HepG2 (cell line): ENCODE data around the gene RAD50. TPM values are rescaled to one million over a fixed set of nuclear protein-coding genes. Genes with fewer than 3 reads are reported as not detected.

Source experiments
- CBX5 ChIP-seq: sonication (generic); formaldehyde crosslinking; IDR thresholded peaks from 2 replicates; pipeline ENCODE4 v1.4.0; 2020; ENCODE audit warnings: missing genetic modification reagents, borderline replicate concordance
- FLYWCH1 ChIP-seq: sonication (generic); formaldehyde crosslinking; IDR thresholded peaks from 2 replicates; pipeline ENCODE4 v1.8.1; 2023; ENCODE audit warnings: mild to moderate bottlenecking, missing genetic modification reagents
- IKZF1 ChIP-seq: fragments of 450-650 bp; IDR thresholded peaks from 2 replicates; pipeline ENCODE4 v1.7.1; 2016
- KLF9 ChIP-seq: IDR thresholded peaks from 2 replicates; pipeline ENCODE4 v1.6.1; 2016; ENCODE audit warnings: low read depth
- MYC ChIP-seq: sonication (generic); formaldehyde crosslinking; IDR thresholded peaks from 2 replicates; pipeline ENCODE4 v1.9.0; 2021; ENCODE audit warnings: missing genetic modification reagents, borderline replicate concordance
- NFRKB ChIP-seq: fragments of 450-650 bp; IDR thresholded peaks from 2 replicates; pipeline ENCODE4 v1.6.1; 2017
- PHF20 ChIP-seq: sonication (generic); formaldehyde crosslinking; IDR thresholded peaks from 2 replicates; pipeline ENCODE4 v1.5.0; 2020; ENCODE audit warnings: mild to moderate bottlenecking, missing genetic modification reagents
- SAP130 ChIP-seq: IDR thresholded peaks from 2 replicates; pipeline ENCODE4 v1.6.1; 2016; ENCODE audit warnings: low read depth
- TCF12 ChIP-seq, 2 experiments: fragments of 450-650 bp in 1 of 2; sonication (generic) in 1 of 2; formaldehyde crosslinking in 1 of 2; IDR thresholded peaks; 2 replicates each; pipeline versions ENCODE4 v1.6.1 to v1.8.0; 2017 to 2022; ENCODE audit warnings: antibody characterized with exemption in 1 of 2, mild to moderate bottlenecking in 1 of 2, missing genetic modification reagents in 1 of 2, moderate library complexity in 1 of 2
- ZNF143 ChIP-seq: sonication (generic); formaldehyde crosslinking; IDR thresholded peaks from 2 replicates; pipeline ENCODE4 v1.4.0; 2020; ENCODE audit warnings: missing genetic modification reagents
- ZNF546 ChIP-seq: sonication (generic); formaldehyde crosslinking; conservative IDR thresholded peaks from 2 replicates; pipeline ENCODE4 v1.8.1; 2023; ENCODE audit warnings: mild to moderate bottlenecking, missing genetic modification reagents
- ZNF629 ChIP-seq: sonication (generic); formaldehyde crosslinking; conservative IDR thresholded peaks from 2 replicates; pipeline ENCODE4 v1.5.0; 2020; ENCODE audit warnings: missing genetic modification reagents
- ZSCAN20 ChIP-seq: sonication (generic); formaldehyde crosslinking; IDR thresholded peaks from 2 replicates; pipeline ENCODE4 v1.4.0; 2020; ENCODE audit warnings: missing genetic modification reagents, mild to moderate bottlenecking, borderline replicate concordance
- polyA plus RNA-seq, 8 experiments: library from polyadenylated mRNA; depleted of rRNA in 3 of 8; stranded (reverse) in 7 of 8; unstranded in 1 of 8; fragments of >200 nt; fragmentation: Illumina TruSeq in 4 of 8; extraction: Trizol in 4 of 8; gene quantifications; 2 replicates each; pipeline versions ENCODE4 v1.2.1 to v1.2.3, GENCODE V29; 2011 to 2016; ENCODE audit warnings: low read depth in 4 of 8, missing spikeins in 1 of 8, mixed read lengths in 1 of 8; ENCODE audit not compliant: insufficient read depth in 1 of 8
- total RNA-seq, 5 experiments: library from RNA; depleted of rRNA; stranded (reverse); fragments of >200 nt; fragmentation: Illumina TruSeq; extraction: Trizol; gene quantifications; 2 replicates each; pipeline ENCODE4 v1.2.3, GENCODE V29; 2016; ENCODE audit warnings: low read depth in 1 of 5
- TF ChIP-seq, protein P1 (sequence below): sonication (generic); formaldehyde crosslinking; IDR thresholded peaks from 2 replicates; pipeline ENCODE4 v1.4.0; 2020; ENCODE audit warnings: missing genetic modification reagents, mild to moderate bottlenecking, borderline replicate concordance
- TF ChIP-seq, protein P2 (sequence below): sonication (generic); formaldehyde crosslinking; IDR thresholded peaks from 2 replicates; pipeline ENCODE4 v1.4.0; 2020; ENCODE audit warnings: mild to moderate bottlenecking, low read depth, missing genetic modification reagents
- TF ChIP-seq, protein P3 (sequence below): sonication (generic); formaldehyde crosslinking; IDR thresholded peaks from 2 replicates; pipeline ENCODE4 v1.8.0; 2023; ENCODE audit warnings: mild to moderate bottlenecking, missing genetic modification reagents
- TF ChIP-seq, protein P4 (sequence below): sonication (generic); formaldehyde crosslinking; IDR thresholded peaks from 2 replicates; pipeline ENCODE4 v1.5.1; 2020; ENCODE audit warnings: mild to moderate bottlenecking, moderate library complexity, missing genetic modification reagents
- TF ChIP-seq, protein P5 (sequence below), 2 experiments: sonication (generic) in 1 of 2; formaldehyde crosslinking in 1 of 2; IDR thresholded peaks; 2 replicates each; pipeline versions ENCODE4 v1.4.0 to v1.6.1; 2018 to 2020; ENCODE audit warnings: missing genetic modification reagents in 2 of 2, borderline replicate concordance in 1 of 2, low read depth in 1 of 2, mild to moderate bottlenecking in 1 of 2, missing biosample characterization in 1 of 2
- TF ChIP-seq, protein P6 (sequence below): IDR thresholded peaks from 2 replicates; pipeline ENCODE4 v1.6.1; 2012; ENCODE audit warnings: inconsistent platforms

Gene RAD50
- total and polyA plus RNA-seq, 2 of the 13 experiments (the other 11 are each of a cell fraction or from before 2014, with no cell fraction given), result 19.2 to 23.4 TPM

DNA sequence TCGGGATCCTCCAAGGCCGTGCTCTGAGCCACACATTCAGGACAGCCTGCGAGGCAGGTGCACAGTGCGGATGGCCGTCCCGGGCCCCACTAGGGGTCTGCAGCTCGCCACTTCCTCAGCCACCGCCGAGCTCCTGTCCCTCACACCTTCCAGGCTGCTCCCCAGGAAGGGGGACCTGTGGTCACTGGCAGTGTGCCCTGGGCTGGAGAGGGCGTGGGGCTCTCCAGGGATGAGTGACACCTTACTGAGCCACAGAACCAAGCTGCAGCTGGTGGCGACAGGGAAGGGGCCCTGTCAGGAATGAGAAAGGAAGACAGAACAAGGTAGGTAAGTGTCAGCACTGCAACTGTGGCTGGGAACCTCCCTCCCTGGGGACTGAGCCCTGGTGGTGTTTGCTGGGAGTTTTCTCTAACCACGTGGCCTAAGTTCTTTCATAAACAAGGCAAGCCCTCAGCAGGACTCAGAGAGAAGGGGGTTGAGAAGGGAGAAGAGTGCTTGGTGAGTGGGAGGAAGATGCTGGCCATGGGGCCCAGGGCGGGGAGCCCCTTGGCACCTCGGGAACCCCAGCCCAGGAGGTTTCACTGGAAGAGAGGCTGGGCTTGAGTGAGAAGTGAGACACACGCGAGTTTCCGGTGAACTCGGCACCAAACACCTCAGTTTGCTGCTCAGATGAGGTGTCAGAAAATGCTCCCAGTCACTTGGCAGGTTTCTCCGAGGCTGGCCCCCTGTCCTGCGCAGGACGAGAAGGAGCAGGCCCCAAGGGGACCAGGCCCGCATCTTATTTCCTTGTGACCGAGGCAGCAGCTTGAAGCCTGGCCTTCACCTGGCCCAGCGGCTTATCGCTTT, 106.4 kb downstream of the RAD50 start (continued):
- no peak for TF ChIP-seq NFRKB
- TF ChIP-seq, protein P1, sequence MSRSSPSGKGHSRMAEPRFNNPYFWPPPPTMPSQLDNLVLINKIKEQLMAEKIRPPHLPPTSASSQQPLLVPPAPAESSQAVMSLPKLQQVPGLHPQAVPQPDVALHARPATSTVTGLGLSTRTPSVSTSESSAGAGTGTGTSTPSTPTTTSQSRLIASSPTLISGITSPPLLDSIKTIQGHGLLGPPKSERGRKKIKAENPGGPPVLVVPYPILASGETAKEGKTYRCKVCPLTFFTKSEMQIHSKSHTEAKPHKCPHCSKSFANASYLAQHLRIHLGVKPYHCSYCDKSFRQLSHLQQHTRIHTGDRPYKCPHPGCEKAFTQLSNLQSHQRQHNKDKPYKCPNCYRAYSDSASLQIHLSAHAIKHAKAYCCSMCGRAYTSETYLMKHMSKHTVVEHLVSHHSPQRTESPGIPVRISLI (CRISPR knock-in tag), result no peak
- TF ChIP-seq MYC, result peak; percentile 31; the same call in 1 of the 2 replicates
- TF ChIP-seq, protein P2, sequence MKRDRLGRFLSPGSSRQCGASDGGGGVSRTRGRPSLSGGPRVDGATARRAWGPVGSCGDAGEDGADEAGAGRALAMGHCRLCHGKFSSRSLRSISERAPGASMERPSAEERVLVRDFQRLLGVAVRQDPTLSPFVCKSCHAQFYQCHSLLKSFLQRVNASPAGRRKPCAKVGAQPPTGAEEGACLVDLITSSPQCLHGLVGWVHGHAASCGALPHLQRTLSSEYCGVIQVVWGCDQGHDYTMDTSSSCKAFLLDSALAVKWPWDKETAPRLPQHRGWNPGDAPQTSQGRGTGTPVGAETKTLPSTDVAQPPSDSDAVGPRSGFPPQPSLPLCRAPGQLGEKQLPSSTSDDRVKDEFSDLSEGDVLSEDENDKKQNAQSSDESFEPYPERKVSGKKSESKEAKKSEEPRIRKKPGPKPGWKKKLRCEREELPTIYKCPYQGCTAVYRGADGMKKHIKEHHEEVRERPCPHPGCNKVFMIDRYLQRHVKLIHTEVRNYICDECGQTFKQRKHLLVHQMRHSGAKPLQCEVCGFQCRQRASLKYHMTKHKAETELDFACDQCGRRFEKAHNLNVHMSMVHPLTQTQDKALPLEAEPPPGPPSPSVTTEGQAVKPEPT (CRISPR knock-in tag), result no peak
- no peak for TF ChIP-seq ZNF546 (CRISPR knock-in tag)
- TF ChIP-seq SAP130 (CRISPR knock-in tag), result peak; percentile 65
- peak; percentile 53; the same call in 1 of the 2 replicates for TF ChIP-seq ZNF143
- TF ChIP-seq, protein P3, sequence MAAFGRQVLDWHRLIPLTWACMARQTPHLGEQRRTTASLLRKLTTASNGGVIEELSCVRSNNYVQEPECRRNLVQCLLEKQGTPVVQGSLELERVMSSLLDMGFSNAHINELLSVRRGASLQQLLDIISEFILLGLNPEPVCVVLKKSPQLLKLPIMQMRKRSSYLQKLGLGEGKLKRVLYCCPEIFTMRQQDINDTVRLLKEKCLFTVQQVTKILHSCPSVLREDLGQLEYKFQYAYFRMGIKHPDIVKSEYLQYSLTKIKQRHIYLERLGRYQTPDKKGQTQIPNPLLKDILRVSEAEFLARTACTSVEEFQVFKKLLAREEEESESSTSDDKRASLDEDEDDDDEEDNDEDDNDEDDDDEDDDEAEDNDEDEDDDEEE (CRISPR knock-in tag), result peak; percentile 56; the same call in 1 of the 2 replicates
- 0 out of 2 replicates have a peak, but pooled peaks have one; percentile 44 for TF ChIP-seq PHF20
- no peak for TF ChIP-seq CBX5 (CRISPR knock-in tag)
- no peak for TF ChIP-seq FLYWCH1 (CRISPR knock-in tag)
- TF ChIP-seq, protein P4, sequence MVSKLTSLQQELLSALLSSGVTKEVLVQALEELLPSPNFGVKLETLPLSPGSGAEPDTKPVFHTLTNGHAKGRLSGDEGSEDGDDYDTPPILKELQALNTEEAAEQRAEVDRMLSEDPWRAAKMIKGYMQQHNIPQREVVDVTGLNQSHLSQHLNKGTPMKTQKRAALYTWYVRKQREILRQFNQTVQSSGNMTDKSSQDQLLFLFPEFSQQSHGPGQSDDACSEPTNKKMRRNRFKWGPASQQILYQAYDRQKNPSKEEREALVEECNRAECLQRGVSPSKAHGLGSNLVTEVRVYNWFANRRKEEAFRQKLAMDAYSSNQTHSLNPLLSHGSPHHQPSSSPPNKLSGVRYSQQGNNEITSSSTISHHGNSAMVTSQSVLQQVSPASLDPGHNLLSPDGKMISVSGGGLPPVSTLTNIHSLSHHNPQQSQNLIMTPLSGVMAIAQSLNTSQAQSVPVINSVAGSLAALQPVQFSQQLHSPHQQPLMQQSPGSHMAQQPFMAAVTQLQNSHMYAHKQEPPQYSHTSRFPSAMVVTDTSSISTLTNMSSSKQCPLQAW (CRISPR knock-in tag), result 0 out of 2 replicates have a peak, but pooled peaks have one; percentile 27
- no peak for TF ChIP-seq TCF12 (IDR thresholded peaks at IDR 0.05)
- TF ChIP-seq TCF12 (CRISPR knock-in tag; IDR thresholded peaks at IDR 0.05), result no peak
- TF ChIP-seq ZSCAN20 (CRISPR knock-in tag), result 0 out of 2 replicates have a peak, but pooled peaks have one; percentile 13
- TF ChIP-seq, protein P5, sequence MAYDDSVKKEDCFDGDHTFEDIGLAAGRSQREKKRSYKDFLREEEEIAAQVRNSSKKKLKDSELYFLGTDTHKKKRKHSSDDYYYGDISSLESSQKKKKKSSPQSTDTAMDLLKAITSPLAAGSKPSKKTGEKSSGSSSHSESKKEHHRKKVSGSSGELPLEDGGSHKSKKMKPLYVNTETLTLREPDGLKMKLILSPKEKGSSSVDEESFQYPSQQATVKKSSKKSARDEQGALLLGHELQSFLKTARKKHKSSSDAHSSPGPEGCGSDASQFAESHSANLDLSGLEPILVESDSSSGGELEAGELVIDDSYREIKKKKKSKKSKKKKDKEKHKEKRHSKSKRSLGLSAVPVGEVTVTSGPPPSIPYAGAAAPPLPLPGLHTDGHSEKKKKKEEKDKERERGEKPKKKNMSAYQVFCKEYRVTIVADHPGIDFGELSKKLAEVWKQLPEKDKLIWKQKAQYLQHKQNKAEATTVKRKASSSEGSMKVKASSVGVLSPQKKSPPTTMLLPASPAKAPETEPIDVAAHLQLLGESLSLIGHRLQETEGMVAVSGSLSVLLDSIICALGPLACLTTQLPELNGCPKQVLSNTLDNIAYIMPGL (CRISPR knock-in tag; IDR thresholded peaks at IDR 0.05; ENCODE audit: borderline replicate concordance in 1 of 2, low read depth in 1 of 2), result 0 out of 4 replicates have a peak, but pooled peaks of 1 of the 2 experiments have one; percentile 19
- no peak for TF ChIP-seq ZNF629 (CRISPR knock-in tag)
- no peak for TF ChIP-seq IKZF1
- TF ChIP-seq KLF9 (CRISPR knock-in tag), result no peak
- TF ChIP-seq, protein P6, sequence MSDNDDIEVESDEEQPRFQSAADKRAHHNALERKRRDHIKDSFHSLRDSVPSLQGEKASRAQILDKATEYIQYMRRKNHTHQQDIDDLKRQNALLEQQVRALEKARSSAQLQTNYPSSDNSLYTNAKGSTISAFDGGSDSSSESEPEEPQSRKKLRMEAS, result peak; percentile 47; the same call in 1 of the 2 replicates
